Neuronal stem cell (in vitro differentiated cells): ENCODE data around the gene CYP2U1.
"Not testable (repeated sequence)": the region's sequence is repeated elsewhere in the genome, so short reads cannot be mapped to it uniquely, and the experiment has no call there.

ENCODE experiments used
- DNase-seq: peaks from one replicate; pipeline ENCODE4 v3.0.0-alpha.2; 2013; ENCODE audit warnings: low spot score
- H2AFZ ChIP-seq: one replicate; pipeline ENCODE4 v1.6.1; 2013; ENCODE audit warnings: mild to moderate bottlenecking, low read length, inconsistent platforms
- H2AK5ac ChIP-seq: 2 replicates; pipeline ENCODE4 v1.6.1; 2013; ENCODE audit warnings: low read depth, mild to moderate bottlenecking, inconsistent platforms, low read length, moderate library complexity, mixed read lengths
- H2BK120ac ChIP-seq: 2 replicates; pipeline ENCODE4 v1.6.1; 2013; ENCODE audit warnings: low read depth, mild to moderate bottlenecking, inconsistent platforms, low read length, moderate library complexity, mixed read lengths
- H2BK12ac ChIP-seq: one replicate; pipeline ENCODE4 v1.6.1; 2013; ENCODE audit warnings: low read length, inconsistent platforms
- H2BK15ac ChIP-seq: 2 replicates; pipeline ENCODE4 v1.6.1; 2013; ENCODE audit warnings: mild to moderate bottlenecking, low read length, inconsistent platforms, mixed read lengths
- H2BK5ac ChIP-seq: one replicate; pipeline ENCODE4 v1.6.1; 2013; ENCODE audit warnings: inconsistent platforms, mild to moderate bottlenecking, low read length, moderate library complexity
- H3K14ac ChIP-seq: one replicate; pipeline ENCODE4 v1.6.1; 2013; ENCODE audit warnings: low read length, inconsistent platforms
- H3K18ac ChIP-seq: 2 replicates; pipeline ENCODE4 v1.6.1; 2013; ENCODE audit warnings: low read length, inconsistent platforms
- H3K23ac ChIP-seq: 2 replicates; pipeline ENCODE4 v1.6.1; 2013; ENCODE audit warnings: low read depth, mild to moderate bottlenecking, mixed read lengths, low read length, inconsistent platforms; ENCODE audit not compliant: poor library complexity
- H3K27ac ChIP-seq: replicated peaks from 3 replicates; pipeline ENCODE4 v1.5.1; 2013; ENCODE audit warnings: low read length, inconsistent platforms
- H3K27me3 ChIP-seq, 3 experiments: 2 replicates each; pipeline ENCODE4 v1.6.1; 2013; ENCODE audit warnings: low read length in 3 of 3, mild to moderate bottlenecking in 2 of 3, inconsistent platforms in 1 of 3, low read depth in 1 of 3, mixed read lengths in 1 of 3, moderate library complexity in 1 of 3; ENCODE audit not compliant: control insufficient read depth in 3 of 3, insufficient read depth in 3 of 3
- H3K36me3 ChIP-seq, 2 donors: replicated peaks in 1 of 2; 2 replicates each; pipeline ENCODE4 v1.6.1; 2013; ENCODE audit warnings: low read length in 2 of 2; ENCODE audit not compliant: control insufficient read depth in 2 of 2, insufficient read depth in 2 of 2
- H3K4ac ChIP-seq: 2 replicates; pipeline ENCODE4 v1.6.1; 2013; ENCODE audit warnings: inconsistent platforms, mild to moderate bottlenecking, low read length, moderate library complexity
- H3K4me1 ChIP-seq, 2 donors: 1 replicate in 1 of 2; 2 replicates in 1 of 2; pipeline ENCODE4 v1.6.1; 2013; ENCODE audit warnings: low read length in 2 of 2, low read depth in 1 of 2; ENCODE audit not compliant: control insufficient read depth in 2 of 2, insufficient read depth in 1 of 2
- H3K4me2 ChIP-seq: one replicate; pipeline ENCODE4 v1.6.1; 2013; ENCODE audit warnings: mild to moderate bottlenecking, low read length, inconsistent platforms; ENCODE audit not compliant: insufficient read depth, poor library complexity, severe bottlenecking
- H3K4me3 ChIP-seq, 2 donors: 2 replicates each; pipeline ENCODE4 v1.5.1; 2013; ENCODE audit warnings: low read length in 2 of 2, mild to moderate bottlenecking in 2 of 2, inconsistent platforms in 1 of 2, moderate library complexity in 1 of 2
- H3K79me1 ChIP-seq: one replicate; pipeline ENCODE4 v1.6.1; 2013; ENCODE audit warnings: low read depth, mild to moderate bottlenecking, inconsistent platforms, low read length, moderate library complexity
- H3K9ac ChIP-seq: one replicate; pipeline ENCODE4 v1.6.1; 2013; ENCODE audit warnings: mild to moderate bottlenecking, low read depth, low read length, inconsistent platforms; ENCODE audit not compliant: poor library complexity
- H3K9me3 ChIP-seq, 2 donors: replicated peaks in 1 of 2; 2 replicates each; pipeline versions ENCODE3 to v1.6.1; 2013; ENCODE audit warnings: low read length in 2 of 2, mild to moderate bottlenecking in 2 of 2, inconsistent platforms in 1 of 2, low read depth in 1 of 2, mixed read lengths in 1 of 2, moderate library complexity in 1 of 2; ENCODE audit not compliant: control insufficient read depth in 2 of 2, insufficient read depth in 1 of 2
- H4K8ac ChIP-seq: one replicate; pipeline ENCODE4 v1.6.1; 2013; ENCODE audit warnings: low read depth, mild to moderate bottlenecking, inconsistent platforms, low read length, moderate library complexity
- H4K91ac ChIP-seq: one replicate; pipeline ENCODE4 v1.6.1; 2013; ENCODE audit warnings: low read length, low read depth, mild to moderate bottlenecking, inconsistent platforms; ENCODE audit not compliant: poor library complexity
- WGBS, 2 donors: extraction: QIAGEN DNeasy Blood & Tissue Kit; methylation state at CpG; one replicate each; pipeline ENCODE4 v1.1.7; 2013; ENCODE audit warnings: missing lambda C conversion rate in 2 of 2, mixed read lengths in 1 of 2; ENCODE audit not compliant: insufficient read length in 2 of 2, insufficient replicate concordance in 1 of 2; ENCODE audit errors: extremely low coverage in 2 of 2; 5-methylcytosine and 5-hydroxymethylcytosine counted together

Gene CYP2U1

DNA sequence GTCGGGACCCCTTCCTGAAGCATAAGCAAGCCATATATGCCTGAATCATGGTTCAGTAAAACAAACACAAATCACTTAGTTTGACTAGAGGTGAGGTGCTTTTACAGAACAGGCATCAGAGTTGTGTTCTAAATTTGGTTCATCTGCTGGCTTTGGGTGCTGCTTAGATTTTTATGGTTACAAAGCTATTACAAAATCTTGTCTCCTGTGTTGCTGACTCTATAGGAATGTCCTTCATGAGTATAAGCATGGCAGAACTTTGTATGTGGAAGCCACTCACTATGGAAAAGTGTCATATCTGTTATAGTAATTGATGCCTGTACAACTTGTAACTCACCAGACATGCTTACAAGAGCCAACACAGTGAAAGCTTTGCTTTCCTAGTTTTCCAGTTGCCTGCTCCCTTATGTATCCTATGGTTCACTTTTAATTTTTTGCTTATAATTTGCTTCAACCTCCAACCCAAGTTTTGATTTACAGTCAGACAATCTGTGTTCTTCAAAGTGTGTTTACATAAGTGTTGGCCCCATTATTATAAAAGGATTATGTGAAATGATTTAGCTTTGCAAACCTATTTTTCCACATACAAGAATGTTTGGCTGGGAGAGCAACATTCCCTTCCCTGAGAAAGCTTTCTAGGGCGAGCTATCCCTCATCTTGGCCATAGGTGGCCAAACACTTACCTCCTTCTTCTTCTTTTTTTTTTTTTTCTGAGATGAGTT is 30.0 kb upstream of the CYP2U1 start:
- H4K91ac ChIP-seq, result no peak overlapping the region
- no peaks in the 10 kb centered on the region for H3K36me3 ChIP-seq
- DNase-seq, result no peak
- H3K23ac ChIP-seq, result no peak overlapping the region
- H2BK15ac ChIP-seq, result no peak overlapping the region
- no peak overlapping the region for H3K4me2 ChIP-seq
- WGBS, 2 donors, result no CpG with 5 or more reads among the region's 2 CpGs
- H3K4ac ChIP-seq, result no peak overlapping the region
- H2AK5ac ChIP-seq, result no peak overlapping the region
- H3K79me1 ChIP-seq, result no peaks in the 10 kb centered on the region
- H3K14ac ChIP-seq, result no peak overlapping the region
- H2AFZ ChIP-seq, result no peak overlapping the region
- H2BK120ac ChIP-seq, result no peak overlapping the region
- H3K27me3 ChIP-seq, result no peaks in the 10 kb centered on the region
- H3K9ac ChIP-seq, result no peak overlapping the region
- no peaks in the 10 kb centered on the region for H3K9me3 ChIP-seq
- no peak overlapping the region for H3K18ac ChIP-seq
- no peak overlapping the region for H2BK12ac ChIP-seq
- no peak overlapping the region for H3K27ac ChIP-seq
- no peak overlapping the region for H4K8ac ChIP-seq
- H3K4me1 ChIP-seq, result no peaks in the 10 kb centered on the region
- H2BK5ac ChIP-seq, result no peak overlapping the region
- H3K4me3 ChIP-seq, result no peak overlapping the region

GRCh38 chr4:107902715-107903114 is 28.6 kb upstream of the CYP2U1 start:
- Histone ChIP-seq H3K14ac (no peak overlapping the region), H2AK5ac (no peak overlapping the region), H3K36me3 (no peaks in the 10 kb centered on the region), H3K18ac (no peak overlapping the region), H2BK15ac (no peak overlapping the region), H3K79me1 (no peaks in the 10 kb centered on the region), H4K8ac (no peak overlapping the region), H3K27ac (no peak overlapping the region), H2AFZ (no peak overlapping the region), H3K4ac (no peak overlapping the region), H3K27me3 (no peaks in the 10 kb centered on the region), H2BK120ac (no peak overlapping the region), H4K91ac (no peak overlapping the region), H2BK5ac (no peak overlapping the region), H3K9me3 (no peaks in the 10 kb centered on the region), H3K4me2 (no peak overlapping the region), H3K23ac (no peak overlapping the region), H3K4me3 (no peak overlapping the region), H2BK12ac (no peak overlapping the region), H3K4me1 (no peaks in the 10 kb centered on the region), H3K9ac (no peak overlapping the region)
- DNase-seq, result no peak
- no CpG with 5 or more reads among the region's 2 CpGs for WGBS, 2 donors

DNA sequence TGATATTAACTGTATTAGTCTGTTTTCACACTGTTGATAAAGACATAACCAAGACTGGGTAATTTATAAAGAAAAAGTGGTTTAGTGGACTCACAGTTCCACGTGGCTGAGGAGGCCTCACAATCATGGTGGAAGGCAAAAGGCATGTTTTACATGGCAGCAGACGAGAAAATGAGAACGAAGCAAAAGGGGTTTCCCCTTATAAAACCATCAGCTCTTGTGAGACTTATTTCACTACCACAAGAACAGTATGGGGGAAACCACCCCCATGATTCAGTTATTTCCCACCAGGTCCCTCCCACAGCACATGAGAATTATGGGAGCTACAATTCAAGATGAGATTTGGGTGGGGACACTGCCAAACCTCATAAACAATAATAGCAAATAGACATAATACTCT is 26.3 kb upstream of the CYP2U1 start:
- H4K8ac ChIP-seq, H3K4me2 ChIP-seq, H3K4me1 ChIP-seq, H3K9ac ChIP-seq, H3K23ac ChIP-seq, H3K36me3 ChIP-seq, H2AFZ ChIP-seq, H3K27ac ChIP-seq, H3K14ac ChIP-seq, H4K91ac ChIP-seq, H3K18ac ChIP-seq, H3K9me3 ChIP-seq, DNase-seq, H2BK120ac ChIP-seq, H3K27me3 ChIP-seq, H3K4ac ChIP-seq, H3K4me3 ChIP-seq, H2BK5ac ChIP-seq, H3K79me1 ChIP-seq, H2BK12ac ChIP-seq, H2BK15ac ChIP-seq, H2AK5ac ChIP-seq: not testable (repeated sequence)
- no CpG with 5 or more reads among the region's 3 CpGs for WGBS, 2 donors

DNA sequence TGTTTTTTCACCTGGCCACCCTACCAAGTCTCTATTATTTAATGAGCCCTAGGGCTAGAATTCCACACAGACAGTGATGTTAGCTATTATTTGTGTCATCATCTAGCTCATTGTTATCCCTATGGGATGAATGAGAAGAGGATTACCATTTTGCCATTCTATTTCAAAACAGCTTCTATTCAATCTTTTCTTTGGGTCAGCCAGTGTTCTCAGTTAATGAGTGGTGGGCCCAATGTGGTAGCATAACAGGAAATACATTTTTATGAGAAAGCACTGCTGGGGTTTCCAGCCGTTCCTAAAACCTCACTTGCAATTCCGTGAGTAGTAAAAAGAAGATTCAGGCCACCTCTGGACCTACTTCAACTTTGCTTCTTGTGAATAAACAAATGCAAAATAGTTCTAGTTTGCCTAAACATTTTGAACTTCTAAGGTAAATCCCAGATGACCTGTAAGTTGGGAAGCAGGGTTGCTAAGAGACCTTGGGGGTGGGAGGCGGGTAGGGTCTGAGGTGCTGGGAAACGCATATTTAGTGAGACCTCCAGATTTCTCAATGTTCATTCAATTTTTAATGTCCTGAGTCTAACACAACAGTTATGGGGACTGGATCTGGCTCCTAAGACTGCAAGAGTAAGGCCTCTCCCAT is 24.8 kb upstream of the CYP2U1 start:
- Histone ChIP-seq H2BK5ac (no peak overlapping the region), H3K27me3 (no peaks in the 10 kb centered on the region), H3K18ac (no peak overlapping the region), H3K4me1 (no peaks in the 10 kb centered on the region), H3K9ac (no peak overlapping the region), H3K23ac (no peak overlapping the region), H4K8ac (no peak overlapping the region), H3K79me1 (no peaks in the 10 kb centered on the region), H3K4me2 (no peak overlapping the region), H3K4ac (no peak overlapping the region), H2BK15ac (no peak overlapping the region), H2BK12ac (no peak overlapping the region), H3K4me3 (no peak overlapping the region), H3K9me3 (no peaks in the 10 kb centered on the region), H3K27ac (no peak overlapping the region), H2AFZ (no peak overlapping the region), H2BK120ac (no peak overlapping the region), H4K91ac (no peak overlapping the region), H2AK5ac (no peak overlapping the region), H3K36me3 (no peaks in the 10 kb centered on the region), H3K14ac (no peak overlapping the region)
- WGBS, 2 donors, result no CpG with 5 or more reads among the region's 4 CpGs
- DNase-seq, result no peak
